ENCODE measurements around the gene FGFRL1.
"Not testable (repeated sequence)": the region's sequence is repeated elsewhere in the genome, so short reads cannot be mapped to it uniquely, and the experiment has no call there.

Gene FGFRL1

GRCh38 chr4:973431-974397 is 37.7 kb upstream of the FGFRL1 start, which contains the start of gene DGKQ:
Gene DGKQ, minus strand, starts transcription at chr4:973569. Its CDS starts 87 bp downstream, at chr4:973482.
- DNase-seq (ENCODE audit: low read depth), result peak; percentile 79

DNA sequence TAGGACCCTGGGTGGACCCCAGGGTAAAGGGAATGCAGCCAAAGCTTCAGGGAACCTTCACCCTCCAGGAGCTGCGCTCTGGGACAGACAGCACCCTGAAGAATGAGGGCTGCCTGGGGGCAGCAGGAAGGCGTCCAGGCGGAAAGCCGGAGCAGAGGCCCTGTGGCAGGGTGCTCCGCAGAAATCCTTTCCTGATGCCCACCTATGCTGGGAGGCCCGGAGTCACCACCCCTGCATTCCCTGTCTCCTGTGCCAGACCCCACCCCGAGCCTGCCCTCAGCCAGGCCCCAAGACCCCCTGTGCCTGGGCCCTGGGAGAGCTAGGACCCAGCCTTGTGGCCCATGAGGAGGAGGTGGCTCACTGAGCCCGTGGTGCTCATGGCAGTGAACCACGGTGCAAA is 36.8 kb upstream of the FGFRL1 start:
- no peak for DNase-seq (ENCODE audit: low read depth)

- not testable (repeated sequence) for DNase-seq (ENCODE audit: low read depth)
Observed at GRCh38 chr4:976016-976415, 35.4 kb upstream of the FGFRL1 start.

DNA sequence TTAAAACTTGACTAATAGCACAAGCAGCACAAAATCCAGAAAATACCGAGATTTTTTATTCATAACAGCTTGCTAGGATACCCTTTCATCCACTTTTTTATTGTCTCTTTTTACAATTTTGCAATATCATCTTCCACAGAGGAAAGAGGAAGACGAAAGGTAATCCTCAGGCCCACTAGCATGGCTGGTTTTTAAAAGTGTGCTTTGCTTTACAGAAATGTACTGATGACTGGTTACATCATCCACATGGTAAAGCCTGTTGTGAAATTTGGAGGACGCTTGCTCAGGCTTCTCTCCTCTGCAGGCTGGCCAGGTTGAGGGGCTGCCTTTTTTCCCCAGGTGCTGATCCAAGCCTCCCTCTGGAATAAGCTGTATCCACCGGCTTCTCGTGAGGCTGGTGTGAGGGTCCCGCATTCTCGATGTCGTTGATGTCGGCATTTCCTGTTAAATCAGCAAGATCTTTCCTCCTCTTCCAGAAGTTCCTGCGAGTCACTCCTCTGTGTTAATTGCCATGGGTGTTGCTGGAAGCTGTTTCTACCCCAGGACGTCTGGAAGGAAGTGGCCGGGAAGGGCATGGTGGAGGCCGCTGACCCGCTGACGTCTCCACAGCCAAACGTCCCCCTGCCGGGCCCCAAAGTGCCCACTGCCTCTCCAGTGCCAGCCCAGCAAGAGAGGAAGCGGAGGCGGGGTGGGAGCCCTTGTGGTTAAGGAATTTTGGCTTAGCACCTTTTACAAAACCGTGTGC is 32.3 kb upstream of the FGFRL1 start:
- no peak for DNase-seq (ENCODE audit: low read depth)

DNA sequence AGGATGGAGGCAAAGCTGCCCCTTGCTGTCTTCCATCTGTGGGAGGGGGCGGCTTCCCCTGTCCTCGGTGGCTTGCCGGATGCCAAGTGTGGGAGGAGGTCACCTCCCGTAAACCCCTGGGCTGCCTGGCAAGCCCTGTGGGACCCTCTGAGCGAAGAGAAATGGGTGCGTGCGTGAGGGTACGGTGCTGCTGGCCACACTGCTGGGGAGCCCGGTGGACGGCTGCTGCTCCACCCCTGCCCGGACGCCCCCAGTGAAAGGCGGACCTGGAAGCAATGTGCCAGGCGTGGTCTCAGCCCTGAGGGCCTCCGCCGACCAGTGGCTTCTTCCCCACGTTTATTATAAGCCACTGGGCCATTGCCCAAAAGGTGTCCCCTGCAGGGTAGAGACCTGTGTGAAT is 29.1 kb upstream of the FGFRL1 start:
- DNase-seq (ENCODE audit: low read depth), result no peak

DNA sequence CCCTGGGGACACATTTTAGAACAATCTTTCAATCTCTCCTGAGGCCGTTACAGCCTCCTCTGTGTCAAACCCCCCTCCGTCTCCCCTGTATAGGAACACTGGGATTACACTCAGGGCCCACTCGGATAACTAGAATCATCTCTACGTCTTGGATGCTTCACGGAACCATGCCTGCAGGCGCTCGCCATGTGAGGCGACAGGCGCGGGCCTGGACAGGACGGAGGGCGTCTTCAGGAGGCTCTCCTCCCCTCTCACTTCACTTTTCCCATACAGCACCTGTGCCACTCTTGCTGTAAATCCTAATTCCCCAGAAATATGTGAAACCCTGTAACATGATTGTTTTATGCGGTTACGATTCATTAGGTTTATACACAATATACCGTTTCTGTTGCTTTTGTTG is 28.6 kb upstream of the FGFRL1 start:
- no peak for DNase-seq (ENCODE audit: low read depth)

GRCh38 chr4:984336-985054 is 26.9 kb upstream of the FGFRL1 start:
- DNase-seq (ENCODE audit: low read depth), result no peak

GRCh38 chr4:985123-985830 is 26.1 kb upstream of the FGFRL1 start:
- DNase-seq (ENCODE audit: low read depth), result peak; percentile 56

DNA sequence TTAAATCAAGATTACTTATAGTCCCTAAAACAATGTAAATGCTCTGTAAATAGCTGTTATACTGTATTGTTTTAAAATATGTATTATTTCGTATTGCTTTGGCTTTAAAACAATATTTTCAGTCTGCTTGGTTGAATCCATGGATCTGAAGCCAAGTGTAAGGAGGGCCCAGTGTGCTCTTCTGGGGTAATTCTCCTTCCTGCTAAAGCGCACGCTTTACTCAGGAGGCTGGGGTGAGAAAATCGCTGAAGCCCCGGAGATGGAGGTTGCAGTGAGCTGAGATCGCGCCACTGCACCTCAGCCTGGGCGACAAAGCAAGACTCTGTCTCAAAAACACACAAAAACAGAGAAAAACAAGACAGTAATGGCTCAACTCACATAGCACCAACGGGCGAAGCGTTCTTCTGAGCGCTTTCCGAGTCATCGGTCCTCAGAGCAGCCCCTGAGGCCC is 25.0 kb upstream of the FGFRL1 start:
- DNase-seq (ENCODE audit: low read depth), result no peak

GRCh38 chr4:986879-987623 is 24.4 kb upstream of the FGFRL1 start, which contains the start of gene IDUA:
Gene IDUA, plus strand, starts transcription at chr4:987044. Its CDS starts 41 bp downstream, at chr4:987085.
- peak; percentile 78 for DNase-seq (ENCODE audit: low read depth)

- DNase-seq (ENCODE audit: low read depth), result no peak
Observed at GRCh38 chr4:987624-988513, 23.6 kb upstream of the FGFRL1 start.

DNA sequence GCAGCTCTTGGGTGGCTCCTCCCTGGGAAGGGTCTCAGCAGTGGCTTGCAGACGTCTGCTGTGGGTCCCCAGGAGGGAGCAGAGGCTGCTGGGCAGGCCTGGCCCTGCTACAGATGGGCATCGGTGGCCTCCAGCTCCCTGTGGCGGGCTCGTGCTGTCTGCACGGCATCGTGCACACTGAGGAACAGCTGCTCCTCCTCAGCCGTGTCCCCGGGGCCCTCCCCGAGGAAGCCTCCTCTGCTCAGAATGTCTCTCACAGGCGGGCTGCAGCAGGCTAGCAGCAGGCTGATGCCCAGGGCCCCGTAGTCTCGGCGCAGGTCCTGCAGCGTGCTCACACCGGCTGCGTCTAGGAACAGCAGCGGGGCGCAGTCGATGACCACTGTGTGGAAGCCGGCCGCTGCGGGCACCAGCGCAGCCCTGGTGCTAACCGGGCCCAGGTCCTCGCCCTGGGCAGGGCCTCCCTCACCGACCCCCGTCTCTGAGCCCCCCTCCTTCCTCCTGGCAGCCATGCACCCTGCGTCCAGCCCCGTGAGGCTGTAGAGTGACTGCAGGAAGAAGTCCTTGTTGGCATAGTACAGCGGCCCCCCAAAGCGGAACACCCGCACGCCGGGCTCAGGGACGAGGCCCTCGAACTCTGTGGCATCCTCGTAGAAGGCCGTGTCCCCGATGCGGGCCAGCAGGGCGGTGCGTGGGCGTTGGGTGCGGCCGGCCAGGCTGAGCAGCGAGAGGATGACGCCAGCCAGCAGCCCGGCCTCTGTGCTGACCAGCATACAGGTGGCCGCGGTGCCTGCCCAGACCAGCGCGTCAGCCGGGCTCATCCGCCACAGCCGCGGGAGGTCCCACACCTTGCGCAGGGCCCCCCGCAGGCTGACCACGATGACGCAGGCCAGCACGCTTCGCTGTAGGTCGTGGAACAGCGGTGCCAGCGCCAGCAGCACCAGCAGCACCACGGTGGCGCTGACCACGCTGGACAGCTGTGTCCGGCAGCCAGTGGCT is 22.4 kb upstream of the FGFRL1 start:
- no peak for DNase-seq (ENCODE audit: low read depth)

DNA sequence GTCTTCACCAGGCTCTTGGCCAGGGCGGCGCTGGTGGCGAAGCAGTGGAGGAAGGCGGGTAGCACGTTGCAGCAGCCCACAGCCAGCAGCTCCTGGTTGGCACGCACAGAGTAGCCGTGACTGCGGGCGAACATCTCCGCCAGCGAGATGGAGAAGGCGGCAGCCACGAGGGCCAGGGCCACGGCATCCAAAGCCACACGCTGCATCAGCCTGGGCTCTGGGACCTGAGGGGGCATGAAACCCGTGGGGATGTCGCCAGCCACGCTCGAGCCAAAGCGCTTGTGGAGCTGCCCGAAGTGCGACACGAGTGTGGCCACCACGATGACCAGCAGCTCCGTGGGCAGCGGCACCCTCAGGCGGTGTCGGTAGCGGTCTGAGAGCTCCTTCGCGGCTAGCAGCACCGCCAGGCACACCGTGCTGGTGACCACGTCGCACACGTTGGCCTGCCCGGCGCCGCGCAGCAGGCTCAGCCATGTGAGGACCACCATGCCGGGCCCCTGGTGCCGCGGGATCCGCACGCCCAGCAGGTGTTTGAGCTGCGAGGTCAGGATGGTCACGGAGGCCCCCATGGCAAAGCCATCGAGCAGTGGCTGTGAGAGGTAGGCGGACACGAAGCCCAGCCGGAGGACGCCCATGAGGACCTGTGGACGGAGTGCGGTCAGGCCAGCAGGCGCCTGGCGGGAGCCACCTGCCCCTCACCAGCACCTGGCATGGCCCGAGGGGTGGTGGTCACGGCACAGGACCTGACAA is 21.5 kb upstream of the FGFRL1 start:
- DNase-seq (ENCODE audit: low read depth), result no peak

DNA sequence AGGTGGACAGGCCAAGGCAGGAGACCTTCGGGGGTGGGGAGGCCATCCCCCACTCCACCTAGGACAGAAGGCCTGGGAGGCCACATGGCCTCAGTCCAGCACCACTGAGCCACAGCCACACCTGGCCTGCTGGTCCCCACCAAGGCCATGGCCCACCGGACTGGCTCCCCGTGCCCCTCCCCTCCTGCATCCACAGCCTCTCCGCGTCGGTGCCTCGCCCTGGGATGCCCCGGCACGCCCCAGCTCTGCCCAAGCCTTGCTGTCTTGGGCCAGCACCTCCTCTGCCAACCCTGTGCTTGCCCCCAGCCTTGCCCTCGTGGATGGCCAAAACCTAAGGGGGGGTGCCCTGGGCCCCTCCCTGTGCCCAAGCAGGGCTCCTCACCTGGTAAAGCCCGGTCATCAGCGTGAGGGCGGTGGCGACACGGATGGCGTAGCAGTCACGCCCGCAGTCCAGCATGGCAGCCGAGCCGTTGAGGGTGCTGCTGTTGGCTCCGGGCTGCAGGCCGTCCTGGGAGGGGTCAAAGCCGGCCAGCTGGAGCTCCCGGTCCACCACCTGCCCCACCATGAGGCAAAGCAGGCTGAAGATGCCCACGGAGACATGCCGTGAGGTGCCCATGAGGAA is 20.6 kb upstream of the FGFRL1 start:
- DNase-seq (ENCODE audit: low read depth), result no peak

DNA sequence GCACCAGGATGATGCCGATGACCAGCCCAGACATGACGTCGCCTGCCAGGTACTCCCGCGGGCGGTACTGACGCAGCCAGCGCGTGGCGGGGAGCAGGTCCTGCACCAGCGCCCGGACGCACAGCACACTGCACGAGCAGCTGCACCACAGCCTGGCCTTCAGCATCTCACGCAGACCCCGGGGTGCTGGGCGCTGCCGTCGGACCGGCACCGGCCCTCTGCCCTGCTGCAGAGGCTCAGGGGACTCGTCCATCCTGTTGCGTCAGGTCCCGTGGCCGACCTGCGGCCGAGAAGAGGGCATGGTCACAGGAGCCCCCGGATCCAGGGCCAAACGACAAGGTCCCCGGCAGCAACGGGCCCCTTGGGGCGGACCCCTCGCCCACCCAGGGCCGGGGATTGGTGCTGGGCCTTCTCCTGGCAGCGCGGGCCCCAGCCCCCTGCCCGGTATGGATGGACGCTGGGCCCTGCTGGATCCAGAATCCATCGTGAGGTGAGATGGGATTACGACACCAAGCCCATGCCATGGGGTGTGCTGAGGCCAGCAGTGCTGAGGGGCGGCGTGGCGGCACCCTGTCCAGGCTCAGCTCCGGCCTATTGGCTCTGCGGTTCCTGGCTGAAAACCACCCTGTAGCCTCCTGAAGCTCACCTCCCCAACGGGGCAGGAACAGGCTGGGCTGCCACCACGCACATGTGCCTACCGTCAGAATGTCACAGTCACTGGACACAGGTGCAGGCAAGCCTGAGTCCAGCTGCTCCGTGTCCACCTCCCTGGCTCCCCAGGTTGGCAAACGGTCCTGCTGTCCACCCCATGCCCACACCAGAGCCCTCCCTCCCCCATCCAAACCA is 19.8 kb upstream of the FGFRL1 start:
- DNase-seq (ENCODE audit: low read depth), result no peak
